ENCODE results near the gene CLPTM1.

Gene CLPTM1

DNA sequence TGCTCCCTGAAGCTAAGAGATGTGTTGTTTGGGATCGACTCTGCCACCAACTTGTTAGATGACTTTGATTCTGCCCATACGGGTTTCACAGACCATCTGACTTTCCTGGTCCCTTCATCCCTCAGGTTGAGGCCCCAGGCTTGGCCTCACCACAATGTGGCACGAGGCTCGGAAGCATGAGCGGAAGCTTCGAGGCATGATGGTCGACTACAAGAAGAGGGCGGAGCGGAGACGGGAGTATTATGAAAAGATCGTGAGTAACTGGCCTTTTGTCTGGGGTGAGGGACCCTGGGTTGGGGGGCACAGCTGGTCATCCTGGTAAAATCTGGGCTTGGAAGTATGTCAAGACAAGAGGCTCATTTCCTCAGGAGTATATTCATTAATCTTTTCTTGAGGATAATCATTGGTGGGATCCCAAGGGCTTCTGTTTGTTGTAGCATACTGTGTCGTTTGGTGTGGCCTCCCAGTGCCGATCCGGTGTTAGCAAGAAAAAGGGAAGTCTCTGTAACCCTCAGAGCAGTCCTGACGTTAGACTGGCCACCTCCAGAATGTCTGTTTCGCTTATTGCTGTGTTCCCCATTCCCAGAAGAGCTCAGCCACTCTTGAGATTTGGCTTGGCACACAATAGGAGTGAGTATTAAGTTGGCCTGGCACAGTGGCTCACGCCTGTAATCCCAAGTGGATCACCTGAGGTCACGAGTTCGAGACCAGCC, 85.0 kb downstream of the CLPTM1 start:
- DNase-seq (ENCODE audit: extremely low read depth, low read depth): no peak
- no peak for TF ChIP-seq CTCF (IDR thresholded peaks at IDR 0.05; ENCODE audit: low read depth, low read length)

DNA sequence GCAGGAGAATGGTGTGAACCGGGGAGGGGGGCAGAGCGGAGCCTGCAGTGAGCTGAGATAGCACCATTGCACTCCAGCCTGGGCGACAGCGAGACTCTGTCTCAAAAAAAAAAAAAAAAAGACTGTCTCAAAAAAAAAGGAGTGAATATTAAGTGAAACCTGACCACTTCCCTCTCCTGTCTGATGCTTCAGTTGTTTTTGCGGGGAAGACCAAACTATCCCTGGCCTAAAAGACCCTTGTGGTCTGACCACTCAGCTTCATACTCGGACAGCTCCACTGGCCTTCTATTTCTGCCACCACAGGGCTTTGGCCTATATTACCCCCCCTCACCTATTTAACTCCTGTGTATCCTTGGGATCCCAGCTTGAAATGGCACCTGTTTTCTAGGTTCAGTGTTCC, 85.9 kb downstream of the CLPTM1 start:
- TF ChIP-seq CTCF (IDR thresholded peaks at IDR 0.05; ENCODE audit: low read depth, low read length): no peak
- no peak for DNase-seq (ENCODE audit: extremely low read depth, low read depth)
